RWPE2 (cell line): ENCODE measurements around the gene IGF2.

Source experiments
- ATAC-seq: fragments of 200-7000 bp; cut with Tn5 transposase; 3 replicates; pipeline ENCODE4 v1.9.1; 2021; ENCODE audit warnings: low read depth
- DNase-seq: peaks from one replicate; pipeline ENCODE4 v3.0.0-alpha.2; 2020; ENCODE audit warnings: low spot score
- H3K27ac ChIP-seq: fragments of 450-650 bp; 2 replicates; pipeline ENCODE4 v1.5.1; 2017; ENCODE audit warnings: mild to moderate bottlenecking; ENCODE audit not compliant: poor library complexity, severe bottlenecking
- H3K27me3 ChIP-seq: fragments of 250-450 bp; sonication (Bioruptor Pico); 2 replicates; pipeline ENCODE4 v1.5.1; 2021; ENCODE audit warnings: mild to moderate bottlenecking, moderate library complexity; ENCODE audit not compliant: insufficient read depth, poor library complexity, severe bottlenecking
- H3K36me3 ChIP-seq: fragments of 250-450 bp; sonication (Bioruptor Pico); 2 replicates; pipeline ENCODE4 v1.5.1; 2020; ENCODE audit warnings: low read depth, mild to moderate bottlenecking, moderate library complexity
- H3K4me1 ChIP-seq: fragments of 250-450 bp; sonication (Bioruptor Pico); 2 replicates; pipeline ENCODE4 v1.5.1; 2021; ENCODE audit warnings: mild to moderate bottlenecking, moderate library complexity; ENCODE audit not compliant: insufficient read depth, poor library complexity, severe bottlenecking
- H3K4me3 ChIP-seq: fragments of 250-450 bp; sonication (Bioruptor Pico); 2 replicates; pipeline ENCODE4 v1.5.1; 2021; ENCODE audit warnings: mild to moderate bottlenecking, moderate library complexity; ENCODE audit not compliant: severe bottlenecking
- H3K9me3 ChIP-seq: fragments of 250-450 bp; sonication (Bioruptor Pico); 2 replicates; pipeline ENCODE4 v1.5.1; 2021; ENCODE audit warnings: mild to moderate bottlenecking, moderate library complexity; ENCODE audit not compliant: severe bottlenecking
- CTCF ChIP-seq: fragments of 450-650 bp; IDR thresholded peaks from one replicate; pipeline ENCODE4 v1.5.1; 2017; ENCODE audit warnings: mild to moderate bottlenecking, moderate library complexity; ENCODE audit not compliant: poor library complexity, severe bottlenecking

IGF2 gene

GRCh38 chr11:2172676-2173075 is 33.5 kb upstream of the IGF2 start:
- H3K36me3 ChIP-seq: no peaks in the 10 kb centered on the region
- TF ChIP-seq CTCF: no peak
- no peak for DNase-seq
- no peak for ATAC-seq
- H3K27me3 ChIP-seq: no peaks in the 10 kb centered on the region
- H3K4me1 ChIP-seq: peaks cover 9% of the 10 kb centered on the region
- no peak overlapping the region for H3K27ac ChIP-seq
- H3K4me3 ChIP-seq: no peak overlapping the region
- no peaks in the 10 kb centered on the region for H3K9me3 ChIP-seq

- Histone ChIP-seq H3K4me1 (peaks cover 9% of the 10 kb centered on the region), H3K27ac (no peak within 1 kb of the TSS), H3K4me3 (no peak within 1 kb of the TSS), H3K27me3 (no peaks in the 10 kb centered on the region), H3K36me3 (no peaks in the 10 kb centered on the region), H3K9me3 (no peaks in the 10 kb centered on the region)
- ATAC-seq (no peak), DNase-seq (no peak)
- TF ChIP-seq CTCF: no peak
Measured at GRCh38 chr11:2171591-2172003, 32.4 kb upstream of the IGF2 start, which contains the start of gene TH. Gene TH (minus strand): TSS chr11:2171815. CDS start chr11:2171786, 29 bp downstream.

- H3K27ac ChIP-seq: no peak overlapping the region
- H3K27me3 ChIP-seq: no peaks in the 10 kb centered on the region
- H3K36me3 ChIP-seq: no peaks in the 10 kb centered on the region
- H3K4me1 ChIP-seq: no peaks in the 10 kb centered on the region
- no peak for ATAC-seq
- no peaks in the 10 kb centered on the region for H3K9me3 ChIP-seq
- H3K4me3 ChIP-seq: no peak overlapping the region
- DNase-seq: no peak
- no peak for TF ChIP-seq CTCF
Measured at GRCh38 chr11:2169626-2170570, 30.7 kb upstream of the IGF2 start.

- no peaks in the 10 kb centered on the region for H3K4me1 ChIP-seq
- no peaks in the 10 kb centered on the region for H3K9me3 ChIP-seq
- TF ChIP-seq CTCF: no peak
- no peaks in the 10 kb centered on the region for H3K27me3 ChIP-seq
- H3K4me3 ChIP-seq: no peak overlapping the region
- no peak overlapping the region for H3K27ac ChIP-seq
- DNase-seq: no peak
- no peak for ATAC-seq
- H3K36me3 ChIP-seq: no peaks in the 10 kb centered on the region
Measured at GRCh38 chr11:2169005-2169378, 29.8 kb upstream of the IGF2 start.
